Esophagus muscularis mucosa (tissue), 3 donors: Measurements from ENCODE around the gene SRSF12.

ENCODE experiments used
- CTCF ChIP-seq, 3 experiments: fragments of 200-600 bp in 2 of 3; fragments of 450-650 bp in 1 of 3; sonication (generic) in 2 of 3; IDR thresholded peaks; one replicate each; pipeline ENCODE4 v1.5.1; 2017 to 2019; ENCODE audit warnings: antibody characterized with exemption in 3 of 3, mild to moderate bottlenecking in 2 of 3, moderate library complexity in 1 of 3
- POLR2A ChIP-seq: fragments of 450-650 bp; IDR thresholded peaks from one replicate; pipeline ENCODE4 v1.6.1; 2017; ENCODE audit warnings: antibody characterized with exemption, moderate library complexity, mild to moderate bottlenecking, low read depth
- POLR2AphosphoS5 ChIP-seq, 2 donors: sonication (generic); formaldehyde crosslinking; IDR thresholded peaks; one replicate each; pipeline ENCODE4 v1.6.1; 2017; ENCODE audit warnings: antibody characterized with exemption in 2 of 2

GRCh38 chr6:89121934-89122333 lies 4.1 kb upstream of the SRSF12 start:
- TF ChIP-seq CTCF (IDR thresholded peaks at IDR 0.05) (no peak), POLR2A (no peak), POLR2AphosphoS5 (IDR thresholded peaks at IDR 0.05) (no peak)
